K562 (cell line): Measurements from ENCODE around the gene TESK2. TPM values are rescaled to one million over a fixed set of nuclear protein-coding genes. Genes with fewer than 3 reads are reported as not detected.

Experiments
- ATF4 ChIP-seq: fragments of 450-650 bp; formaldehyde crosslinking; IDR thresholded peaks from 2 replicates; pipeline ENCODE4 v1.4.0; 2022; ENCODE audit warnings: mild to moderate bottlenecking, moderate library complexity
- ATF7 ChIP-seq: fragments of 450-650 bp; IDR thresholded peaks from 2 replicates; pipeline ENCODE4 v1.7.1; 2014; ENCODE audit warnings: mild to moderate bottlenecking, moderate library complexity
- EP400 ChIP-seq: fragments of 450-650 bp; IDR thresholded peaks from 2 replicates; pipeline ENCODE4 v1.6.1; 2017; ENCODE audit warnings: antibody characterized with exemption, mild to moderate bottlenecking, moderate library complexity
- ETV1 ChIP-seq: fragments of 450-650 bp; conservative IDR thresholded peaks from 2 replicates; pipeline ENCODE4 v1.6.1; 2016; ENCODE audit warnings: missing genetic modification characterization, control low read depth, low read depth, missing compliant biosample characterization
- FOXM1 ChIP-seq, 2 experiments: fragments of 450-650 bp in 1 of 2; sonication (generic) in 1 of 2; formaldehyde crosslinking in 1 of 2; IDR thresholded peaks; 2 replicates each; pipeline versions ENCODE4 v1.6.1 to v1.9.0; 2017 to 2022; ENCODE audit warnings: low read depth in 2 of 2, mild to moderate bottlenecking in 2 of 2, missing genetic modification reagents in 1 of 2, moderate library complexity in 1 of 2
- JUND ChIP-seq, 2 experiments: IDR thresholded peaks; 2 replicates in 1 of 2; 3 replicates in 1 of 2; pipeline ENCODE4 v1.6.1; 2011; ENCODE audit warnings: borderline replicate concordance in 2 of 2, low read depth in 2 of 2, low read length in 2 of 2, improper control_type of control experiment in 1 of 2, missing biosample characterization in 1 of 2, missing genetic modification characterization in 1 of 2, missing genetic modification reagents in 1 of 2
- MITF ChIP-seq: IDR thresholded peaks from 2 replicates; pipeline ENCODE4 v1.6.1; 2014; ENCODE audit warnings: antibody characterized with exemption
- REST ChIP-seq, 2 experiments: fragments of 450-650 bp; formaldehyde crosslinking in 1 of 2; IDR thresholded peaks; 2 replicates each; pipeline versions ENCODE4 v1.4.0 to v1.6.1; 2014 to 2020; ENCODE audit warnings: mild to moderate bottlenecking in 2 of 2, borderline replicate concordance in 1 of 2, low read depth in 1 of 2
- SMAD3 ChIP-seq: fragments of 450-650 bp; formaldehyde crosslinking; conservative IDR thresholded peaks from 2 replicates; pipeline ENCODE4 v1.4.0; 2020; ENCODE audit warnings: mild to moderate bottlenecking
- TFE3 ChIP-seq: fragments of 450-650 bp; formaldehyde crosslinking; IDR thresholded peaks from 2 replicates; pipeline ENCODE4 v1.4.0; 2020; ENCODE audit warnings: mild to moderate bottlenecking, mixed read lengths
- ZBTB17 ChIP-seq: fragments of 450-650 bp; formaldehyde crosslinking; IDR thresholded peaks from 2 replicates; pipeline ENCODE4 v1.4.0; 2020; ENCODE audit warnings: mild to moderate bottlenecking
- polyA plus RNA-seq, 8 experiments: library from polyadenylated mRNA; depleted of rRNA in 4 of 8; stranded (reverse) in 5 of 8; unstranded in 3 of 8; fragments of >200 nt; fragmentation: Nextera tagmentation in 2 of 8; fragmentation: Illumina TruSeq in 1 of 8; extraction: Ambion mirVana in 2 of 8; extraction: Trizol in 1 of 8; gene quantifications; 2 replicates each; pipeline versions ENCODE4 v1.2.1 to v1.2.3, GENCODE V29; 2011 to 2014; ENCODE audit warnings: inconsistent platforms in 1 of 8, missing spikeins in 1 of 8
- total RNA-seq, 7 experiments: library from RNA; depleted of rRNA in 6 of 7; stranded (reverse); fragments of >200 nt in 6 of 7; fragmentation: Illumina TruSeq in 2 of 7; extraction: Trizol in 2 of 7; gene quantifications; 2 replicates each; pipeline versions ENCODE4 v1.2.1 to v1.2.3, GENCODE V29; 2011 to 2021; ENCODE audit warnings: low replicate concordance in 1 of 7

TESK2 gene
- total and polyA plus RNA-seq, 9 of the 15 experiments (the other 6 are each of a cell fraction or from before 2014, with no cell fraction given), result 1.6 to 5.3 (median 3.7) TPM

- TF ChIP-seq FOXM1 (IDR thresholded peaks at IDR 0.05; ENCODE audit: low read depth) (peak; percentile 31; the same call in 1 of the 2 replicates), FOXM1 (CRISPR knock-in tag; IDR thresholded peaks at IDR 0.05; ENCODE audit: low read depth) (no peak), ETV1 (tag) (peak; percentile 33; the same call in 1 of the 2 replicates), ATF4 (CRISPR knock-in tag) (peak; percentile 69), ZBTB17 (CRISPR knock-in tag) (peak; percentile 62; the same call in 1 of the 2 replicates), MITF (no peak), TFE3 (CRISPR knock-in tag) (0 out of 2 replicates have a peak, but pooled peaks have one; percentile 7), SMAD3 (CRISPR knock-in tag) (0 out of 2 replicates have a peak, but pooled peaks have one; percentile 26), EP400 (no peak), JUND (IDR thresholded peaks at IDR 0.05; ENCODE audit: borderline replicate concordance, low read depth, low read length) (no peak), JUND (tag; IDR thresholded peaks at IDR 0.05; ENCODE audit: borderline replicate concordance, low read depth, low read length) (peak; percentile 40; the same call in 1 of the 3 replicates), REST (IDR thresholded peaks at IDR 0.05; ENCODE audit: borderline replicate concordance) (peak; percentile 60), REST (CRISPR knock-in tag; IDR thresholded peaks at IDR 0.05; ENCODE audit: low read depth) (no peak), ATF7 (peak; percentile 74)
- TF ChIP-seq, all 486 proteins: peak for 17
These were observed 87.7 kb downstream of the TESK2 start (continued) for GRCh38 chr1:45403298-45403697.
